GM23338 (cell line): ENCODE measurements around the gene ADIPOQ. TPM values are rescaled to one million over a fixed set of nuclear protein-coding genes. Genes with fewer than 3 reads are reported as not detected.
"Not testable (repeated sequence)": the region's sequence is repeated elsewhere in the genome, so short reads cannot be mapped to it uniquely, and the experiment has no call there.

Experiments
- ATAC-seq: fragments of 200-7000 bp; cut with Tn5 transposase; 3 replicates; pipeline ENCODE4 v1.9.1; 2020
- DNase-seq: peaks from one replicate; pipeline ENCODE4 v3.0.0-alpha.2; 2015; ENCODE audit warnings: low spot score
- H2AFZ ChIP-seq: fragments of 200-600 bp; sonication (generic); 2 replicates; pipeline ENCODE4 v1.8.0; 2016; ENCODE audit warnings: antibody characterized with exemption, mild to moderate bottlenecking, moderate library complexity
- H3F3A ChIP-seq: fragments of 200-600 bp; sonication (generic); replicated peaks from 2 replicates; pipeline ENCODE4 v1.8.0; 2017; ENCODE audit warnings: antibody characterized with exemption, mixed run types, low read depth
- H3K27ac ChIP-seq: fragments of 200-600 bp; sonication (generic); 2 replicates; pipeline ENCODE4 v1.6.1; 2016; ENCODE audit warnings: low read depth
- H3K27me3 ChIP-seq: fragments of 200-600 bp; sonication (generic); 2 replicates; pipeline ENCODE4 v1.8.0; 2016; ENCODE audit warnings: mild to moderate bottlenecking, mixed run types, moderate library complexity; ENCODE audit not compliant: insufficient read depth
- H3K36me3 ChIP-seq: fragments of 200-600 bp; sonication (generic); 2 replicates; pipeline ENCODE4 v1.8.0; 2016; ENCODE audit warnings: mild to moderate bottlenecking; ENCODE audit not compliant: insufficient read depth
- H3K4me1 ChIP-seq: fragments of 200-600 bp; sonication (generic); 2 replicates; pipeline ENCODE4 v1.8.0; 2016; ENCODE audit warnings: mild to moderate bottlenecking, moderate library complexity; ENCODE audit not compliant: insufficient read depth
- H3K4me2 ChIP-seq: fragments of 200-600 bp; sonication (generic); 2 replicates; pipeline ENCODE4 v1.7.1; 2017; ENCODE audit warnings: mixed run types
- H3K4me3 ChIP-seq: fragments of 200-600 bp; sonication (generic); 2 replicates; pipeline ENCODE4 v1.6.1; 2016; ENCODE audit warnings: mixed run types
- H3K79me2 ChIP-seq: fragments of 200-600 bp; sonication (generic); replicated peaks from 2 replicates; pipeline ENCODE4 v1.8.0; 2017; ENCODE audit warnings: mild to moderate bottlenecking; ENCODE audit not compliant: insufficient read depth
- H3K9me2 ChIP-seq: fragments of 200-600 bp; sonication (generic); 2 replicates; pipeline ENCODE4 v1.8.0; 2017; ENCODE audit not compliant: insufficient read depth
- H4K20me1 ChIP-seq: fragments of 200-600 bp; sonication (generic); replicated peaks from 2 replicates; pipeline ENCODE4 v1.8.0; 2017; ENCODE audit warnings: mild to moderate bottlenecking; ENCODE audit not compliant: insufficient read depth
- H3K27ac Mint-ChIP-seq: 2 replicates; pipeline ENCODE4 v1.8.0; 2020; ENCODE audit warnings: inconsistent platforms, mild to moderate bottlenecking, moderate library complexity, mixed read lengths
- H3K27me3 Mint-ChIP-seq: 3 replicates; pipeline ENCODE4 v1.8.0; 2022; ENCODE audit warnings: low read depth, mild to moderate bottlenecking, moderate library complexity, mixed read lengths, inconsistent platforms; ENCODE audit not compliant: insufficient read depth, poor library complexity
- H3K36me3 Mint-ChIP-seq: 3 replicates; pipeline ENCODE4 v1.8.0; 2021; ENCODE audit warnings: low read depth, mild to moderate bottlenecking, inconsistent platforms, moderate library complexity, mixed read lengths
- H3K4me1 Mint-ChIP-seq: 3 replicates; pipeline ENCODE4 v1.8.0; 2020; ENCODE audit warnings: mild to moderate bottlenecking, inconsistent platforms, mixed read lengths
- H3K4me3 Mint-ChIP-seq: 3 replicates; pipeline ENCODE4 v1.8.0; 2021; ENCODE audit warnings: moderate library complexity, mild to moderate bottlenecking, inconsistent platforms, mixed read lengths
- H3K9me3 Mint-ChIP-seq: 3 replicates; pipeline ENCODE4 v1.8.0; 2020; ENCODE audit warnings: moderate library complexity, mild to moderate bottlenecking, inconsistent platforms, mixed read lengths
- CREB1 ChIP-seq: fragments of 250-450 bp; sonication (Bioruptor Pico); IDR thresholded peaks from 2 replicates; pipeline ENCODE4 v1.5.0; 2020; ENCODE audit warnings: low read depth, mild to moderate bottlenecking, moderate library complexity
- CTCF ChIP-seq, 2 experiments: fragments of 200-600 bp in 1 of 2; sonication (generic) in 1 of 2; conservative IDR thresholded peaks; 2 replicates each; pipeline versions ENCODE4 v1.5.1 to v1.6.1; 2016 to 2017; ENCODE audit warnings: antibody characterized with exemption in 2 of 2, low read depth in 2 of 2, mild to moderate bottlenecking in 2 of 2, moderate library complexity in 1 of 2
- EZH2phosphoT487 ChIP-seq: fragments of 200-600 bp; sonication (generic); IDR thresholded peaks from one replicate; pipeline ENCODE4 v1.8.1; 2018; ENCODE audit warnings: antibody characterized with exemption; ENCODE audit not compliant: unreplicated experiment
- REST ChIP-seq: IDR thresholded peaks from one replicate; pipeline ENCODE4 v1.6.1; 2018; ENCODE audit warnings: antibody characterized with exemption; ENCODE audit not compliant: unreplicated experiment
- STAT1 ChIP-seq: IDR thresholded peaks from one replicate; pipeline ENCODE4 v1.6.1; 2016; ENCODE audit warnings: antibody characterized with exemption; ENCODE audit not compliant: unreplicated experiment
- ZNF114 ChIP-seq: fragments of 250-450 bp; sonication (Bioruptor Pico); IDR thresholded peaks from 2 replicates; pipeline ENCODE4 v1.5.0; 2020; ENCODE audit warnings: mild to moderate bottlenecking, moderate library complexity
- ZNF331 ChIP-seq: fragments of 250-450 bp; sonication (Bioruptor Pico); IDR thresholded peaks from 2 replicates; pipeline ENCODE4 v1.5.0; 2020; ENCODE audit warnings: low read depth, mild to moderate bottlenecking, moderate library complexity
- polyA plus RNA-seq: library from polyadenylated mRNA; unstranded; fragments of >200 nt; fragmentation: Nextera tagmentation; extraction: Ambion mirVana; gene quantifications from 2 replicates; pipeline ENCODE4 v1.2.1, GENCODE V29; 2016
- total RNA-seq: library from RNA; depleted of rRNA; stranded (reverse); fragments of >200 nt; shearing (Covaris generic); gene quantifications from 2 replicates; pipeline ENCODE4 v1.2.3, GENCODE V29; 2014

Gene ADIPOQ
- total and polyA plus RNA-seq, 2 experiments from 2014 or later: not detected

GRCh38 chr3:186902713-186903112, 60.2 kb downstream of the ADIPOQ start:
- H2AFZ ChIP-seq: no peak overlapping the region
- H3K9me3 Mint-ChIP-seq: peaks cover 13% of the 10 kb centered on the region; the same call in 2 of the 3 replicates
- H3K9me2 ChIP-seq: no peaks in the 10 kb centered on the region
- H3F3A ChIP-seq: no peaks in the 10 kb centered on the region
- no peak overlapping the region for H3K4me2 ChIP-seq
- H3K27ac ChIP-seq: no peak overlapping the region
- TF ChIP-seq ZNF114 (CRISPR knock-in tag) (no peak), REST (no peak), CREB1 (CRISPR knock-in tag) (no peak), STAT1 (no peak), EZH2phosphoT487 (no peak), CTCF (conservative IDR thresholded peaks at IDR 0.05; ENCODE audit: low read depth in 2 of 2) (no peak), ZNF331 (CRISPR knock-in tag) (no peak)
- H3K27me3 Mint-ChIP-seq: peaks cover 5% of the 10 kb centered on the region
- no peaks in the 10 kb centered on the region for H3K79me2 ChIP-seq
- no peak overlapping the region for H3K4me3 Mint-ChIP-seq
- H3K4me3 ChIP-seq: no peak overlapping the region
- H3K36me3 Mint-ChIP-seq: no peaks in the 10 kb centered on the region; the same call in 2 of the 3 replicates
- peaks cover 12% of the 10 kb centered on the region for H3K4me1 Mint-ChIP-seq
- H3K27ac Mint-ChIP-seq: no peak overlapping the region
- peaks cover 4% of the 10 kb centered on the region; the same call in 1 of the 2 replicates for H3K36me3 ChIP-seq
- H4K20me1 ChIP-seq: no peaks in the 10 kb centered on the region
- no peaks in the 10 kb centered on the region for H3K27me3 ChIP-seq
- ATAC-seq (no peak), DNase-seq (no peak)
- H3K4me1 ChIP-seq: 0 out of 2 replicates have a peak, but pooled peaks cover 2% of the 10 kb centered on the region

- H3K4me3 Mint-ChIP-seq, H3K36me3 Mint-ChIP-seq, H3K4me1 ChIP-seq, DNase-seq, H3K27me3 ChIP-seq, H3K27ac ChIP-seq, H3K79me2 ChIP-seq, H3K36me3 ChIP-seq, H3K4me2 ChIP-seq, H3F3A ChIP-seq, H2AFZ ChIP-seq, H3K27me3 Mint-ChIP-seq, H4K20me1 ChIP-seq, H3K9me2 ChIP-seq, H3K4me3 ChIP-seq, ATAC-seq, H3K27ac Mint-ChIP-seq: not testable (repeated sequence)
- Mint-ChIP-seq H3K9me3 (peaks cover 13% of the 10 kb centered on the region; the same call in 2 of the 3 replicates), H3K4me1 (peaks cover 13% of the 10 kb centered on the region)
Observed at GRCh38 chr3:186903676-186904075, 61.2 kb downstream of the ADIPOQ start.

- not testable (repeated sequence) for H3K27ac ChIP-seq, H3F3A ChIP-seq, H4K20me1 ChIP-seq, H3K4me1 ChIP-seq, H3K27ac Mint-ChIP-seq, H3K36me3 ChIP-seq, H2AFZ ChIP-seq, H3K4me3 ChIP-seq, H3K36me3 Mint-ChIP-seq, H3K9me2 ChIP-seq, H3K27me3 ChIP-seq, DNase-seq, H3K27me3 Mint-ChIP-seq, ATAC-seq, H3K4me2 ChIP-seq, H3K79me2 ChIP-seq, H3K4me3 Mint-ChIP-seq
- peaks cover 13% of the 10 kb centered on the region for H3K4me1 Mint-ChIP-seq
- peaks cover 13% of the 10 kb centered on the region; the same call in 2 of the 3 replicates for H3K9me3 Mint-ChIP-seq
Observed at GRCh38 chr3:186907075-186907474, 64.6 kb downstream of the ADIPOQ start.
